GM23248 (cell line): Measurements from ENCODE around the gene APOBEC3H.
"Not testable (repeated sequence)": the region's sequence is repeated elsewhere in the genome, so short reads cannot be mapped to it uniquely, and the experiment has no call there.

Experiments
- EZH2 ChIP-seq: fragments of 200-600 bp; sonication (generic); IDR thresholded peaks from 2 replicates; pipeline ENCODE4 v1.6.1; 2018; ENCODE audit warnings: antibody characterized with exemption, mild to moderate bottlenecking; ENCODE audit not compliant: insufficient read depth, poor library complexity, severe bottlenecking
- EZH2phosphoT487 ChIP-seq: fragments of 200-600 bp; sonication (generic); IDR thresholded peaks from 2 replicates; pipeline ENCODE4 v1.6.1; 2018; ENCODE audit warnings: antibody characterized with exemption, moderate library complexity, mild to moderate bottlenecking, low read depth; ENCODE audit not compliant: insufficient read depth

- TF ChIP-seq EZH2phosphoT487, EZH2: not testable (repeated sequence)
Observed at GRCh38 chr22:39077912-39078311, 19.1 kb upstream of the APOBEC3H start.
